ENCODE results near the gene ITGA1. TPM values are rescaled to one million over a fixed set of nuclear protein-coding genes. Genes with fewer than 3 reads are reported as not detected.

Gene ITGA1
- total and polyA plus RNA-seq, 2 of the 8 experiments (the other 6 are each of a cell fraction or from before 2014, with no cell fraction given) = 2.3 to 9.0 TPM

DNA sequence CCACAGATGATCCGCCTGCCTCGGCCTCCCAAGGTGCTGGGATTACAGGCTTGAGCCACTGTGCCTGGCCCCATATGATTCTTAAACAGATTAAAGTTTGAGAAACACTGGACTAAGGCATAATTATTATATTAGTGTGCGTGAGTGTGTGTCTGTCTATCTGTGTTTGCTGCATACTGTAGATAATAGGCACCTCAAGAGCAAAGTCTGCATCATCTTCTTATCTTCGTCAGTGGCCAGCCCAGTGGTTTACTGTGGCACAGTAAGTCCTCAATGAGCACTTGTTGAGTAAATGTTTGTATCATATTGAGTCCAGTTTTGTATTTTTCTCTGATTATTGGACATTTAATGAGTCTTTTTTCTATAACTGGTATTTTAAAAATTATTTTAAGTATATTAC is 81.7 kb downstream of the ITGA1 start:
- ChIA-PET POLR2A (ENCODE audit: partially characterized antibody) (no interaction called here), CTCF (ENCODE audit: partially characterized antibody) (no interaction called here)
- H2BK5ac ChIP-seq (ENCODE audit: low read depth, low read length) = no peak overlapping the region
- no peak overlapping the region for H3K18ac ChIP-seq (ENCODE audit: extremely low read depth, low read length)
- no peaks in the 10 kb centered on the region for H3K27me3 ChIP-seq (replicated peaks in 1 of 4; ENCODE audit: control insufficient read depth in 3 of 4, extremely low read depth in 1 of 4, insufficient read depth in 3 of 4, low read length in 3 of 4)
- no peak overlapping the region for H2BK20ac ChIP-seq (ENCODE audit: low read length)
- no peak overlapping the region for H4K5ac ChIP-seq (ENCODE audit: insufficient read length, low read depth, low read length)
- no peak overlapping the region for H3K9ac ChIP-seq (replicated peaks in 1 of 4; ENCODE audit: extremely low read depth in 1 of 4, low read depth in 3 of 4, low read length in 3 of 4)
- 100% methylated on average over 4 of the region's 4 CpGs; no CpG with 5 or more reads in 1 of the 2 experiments for WGBS, 2 experiments (ENCODE audit: extremely low coverage in 1 of 2, insufficient coverage in 1 of 2, insufficient read length in 1 of 2, insufficient replicate concordance in 2 of 2, low coverage in 1 of 2, low lambda C conversion rate in 2 of 2, missing lambda C conversion rate in 1 of 2)
- H3K79me2 ChIP-seq (ENCODE audit: control insufficient read depth in 1 of 2, insufficient read depth in 2 of 2, low read length in 2 of 2) = no peaks in the 10 kb centered on the region
- H2AK5ac ChIP-seq (ENCODE audit: low read depth, low read length) = no peak overlapping the region
- no peak overlapping the region for H4K91ac ChIP-seq (replicated peaks; ENCODE audit: insufficient read length, low read length)
- H3K9me3 ChIP-seq (ENCODE audit: insufficient read depth in 2 of 2, low read depth in 1 of 2, low read length in 1 of 2) = no peaks in the 10 kb centered on the region
- DNase-seq (ENCODE audit: low read depth in 1 of 2, low spot score in 2 of 2) = no peak
- no peak overlapping the region for H3K23ac ChIP-seq (ENCODE audit: insufficient read length)
- H2BK120ac ChIP-seq (replicated peaks; ENCODE audit: low read depth, low read length) = no peak overlapping the region
- no peak overlapping the region for H2AFZ ChIP-seq (ENCODE audit: low read length)
- no peaks in the 10 kb centered on the region for H3K4me1 ChIP-seq (replicated peaks in 1 of 4; ENCODE audit: control insufficient read depth in 3 of 4, insufficient read depth in 4 of 4, low read length in 3 of 4)
- no peaks in the 10 kb centered on the region for H3K23me2 ChIP-seq (ENCODE audit: low read depth, low read length)
- H3K4me3 ChIP-seq (ENCODE audit: extremely low read depth in 1 of 4, insufficient read depth in 2 of 4, low read depth in 3 of 4, low read length in 4 of 4) = no peak overlapping the region
- H3K4me2 ChIP-seq (ENCODE audit: insufficient read depth in 1 of 2, low read depth in 2 of 2, low read length in 2 of 2) = no peak overlapping the region
- no peak overlapping the region for H3K14ac ChIP-seq (ENCODE audit: insufficient read length)
- H3K27ac ChIP-seq (ENCODE audit: low read depth, low read length) = no peak overlapping the region
- no peak overlapping the region for H2BK12ac ChIP-seq (ENCODE audit: low read depth, low read length)
- H3K56ac ChIP-seq (replicated peaks; ENCODE audit: insufficient read length, low read depth, low read length) = no peak overlapping the region
- FAIRE-seq = no peak
- no peaks in the 10 kb centered on the region for H3K79me1 ChIP-seq (ENCODE audit: low read depth, low read length)
- no peak overlapping the region for H4K8ac ChIP-seq (ENCODE audit: extremely low read depth, insufficient read depth, low read length)
- H3K4ac ChIP-seq (replicated peaks; ENCODE audit: insufficient read length, low read depth, low read length) = no peak overlapping the region
- no peaks in the 10 kb centered on the region for H4K20me1 ChIP-seq (replicated peaks in 1 of 2; ENCODE audit: control insufficient read depth in 1 of 2, insufficient read depth in 2 of 2, low read length in 2 of 2)
- no peaks in the 10 kb centered on the region for H3K36me3 ChIP-seq (ENCODE audit: control insufficient read depth in 2 of 4, insufficient read depth in 4 of 4, low read length in 3 of 4)
- H2BK15ac ChIP-seq (ENCODE audit: low read length) = no peak overlapping the region
- no peak for TF ChIP-seq POU5F1 (IDR thresholded peaks at IDR 0.05; ENCODE audit: low read depth, low read length)
- TF ChIP-seq USF2 (IDR thresholded peaks at IDR 0.05; ENCODE audit: low read length) = no peak
- no peak for TF ChIP-seq FOSL1 (IDR thresholded peaks at IDR 0.05; ENCODE audit: insufficient read depth, low read depth, low read length)
- TF ChIP-seq POLR2AphosphoS5 (IDR thresholded peaks at IDR 0.05; ENCODE audit: low read depth, low read length) = no peak
- TF ChIP-seq CBX5 (IDR thresholded peaks at IDR 0.05; ENCODE audit: low read depth, low read length) = no peak
- TF ChIP-seq YY1 (IDR thresholded peaks at IDR 0.05; ENCODE audit: low read depth, low read length) = no peak
- TF ChIP-seq RAD21 (IDR thresholded peaks at IDR 0.05 in 1 of 2, conservative IDR thresholded peaks at IDR 0.05 in 1 of 2; ENCODE audit: low read depth in 2 of 2, low read length in 2 of 2) = no peak
- no peak for TF ChIP-seq CTCF (IDR thresholded peaks at IDR 0.05; ENCODE audit: control extremely low read depth in 1 of 3, insufficient read depth in 1 of 3, low read depth in 1 of 3, low read length in 3 of 3)
- no peak for TF ChIP-seq EZH2 (IDR thresholded peaks at IDR 0.05; ENCODE audit: low read depth, low read length, severe bottlenecking)
- TF ChIP-seq RBBP5 (IDR thresholded peaks at IDR 0.05; ENCODE audit: borderline replicate concordance, low read depth, low read length) = no peak
- TF ChIP-seq TEAD4 (IDR thresholded peaks at IDR 0.05; ENCODE audit: low read depth, low read length) = no peak
